Right atrium auricular region (tissue), 2 donors: ENCODE results near the gene SPOCK1. TPM values are rescaled to one million over a fixed set of nuclear protein-coding genes. Genes with fewer than 3 reads are reported as not detected.

Experiments
- DNase-seq: peaks from one replicate; pipeline ENCODE4 v3.0.0-alpha.2; 2019; ENCODE audit warnings: low spot score
- H3K27ac ChIP-seq, 2 donors: fragments of 200-600 bp; sonication (generic); 1 replicate in 1 of 2; 2 replicates in 1 of 2; pipeline ENCODE4 v1.5.1; 2016 to 2019
- H3K27me3 ChIP-seq, 2 donors: fragments of 200-600 bp; sonication (generic); one replicate each; pipeline versions ENCODE4 v1.5.1 to v1.6.0; 2017 to 2019
- H3K36me3 ChIP-seq: fragments of 200-600 bp; sonication (generic); one replicate; pipeline ENCODE4 v1.5.1; 2016
- H3K4me1 ChIP-seq, 2 donors: fragments of 200-600 bp; sonication (generic); one replicate each; pipeline versions ENCODE4 v1.5.1 to v1.6.0; 2017 to 2019
- H3K4me3 ChIP-seq, 2 donors: fragments of 200-600 bp; sonication (generic); 1 replicate in 1 of 2; 2 replicates in 1 of 2; pipeline ENCODE4 v1.5.1; 2017 to 2019; ENCODE audit warnings: mild to moderate bottlenecking in 1 of 2, moderate library complexity in 1 of 2
- H3K9me3 ChIP-seq, 2 donors: fragments of 200-600 bp; sonication (generic); one replicate each; pipeline ENCODE4 v1.5.1; 2019
- CTCF ChIP-seq, 2 donors: fragments of 200-600 bp; sonication (generic); IDR thresholded peaks; one replicate each; pipeline ENCODE4 v1.5.1; 2019; ENCODE audit warnings: antibody characterized with exemption in 2 of 2
- total RNA-seq, 2 donors: library from RNA; depleted of rRNA; stranded (reverse); fragments of >200 nt; gene quantifications; one replicate each; pipeline ENCODE4 v1.1.0, GENCODE V29; 2016

The SPOCK1 gene
- total RNA-seq, 2 donors from 2014 or later = 59.8 to 84.5 TPM

GRCh38 chr5:137329586-137330296 is 169.4 kb downstream of the SPOCK1 start:
- Histone ChIP-seq H3K27ac (no peak overlapping the region), H3K4me1 (no peaks in the 10 kb centered on the region), H3K9me3 (no peaks in the 10 kb centered on the region), H3K4me3 (no peak overlapping the region), H3K36me3 (no peaks in the 10 kb centered on the region), H3K27me3 (no peaks in the 10 kb centered on the region)
- TF ChIP-seq CTCF (IDR thresholded peaks at IDR 0.05) = no peak
- DNase-seq = no peak

- no peak for DNase-seq
- Histone ChIP-seq H3K27ac (no peak overlapping the region), H3K27me3 (no peaks in the 10 kb centered on the region), H3K36me3 (no peaks in the 10 kb centered on the region), H3K4me3 (no peak overlapping the region), H3K4me1 (no peaks in the 10 kb centered on the region), H3K9me3 (no peaks in the 10 kb centered on the region)
- no peak for TF ChIP-seq CTCF (IDR thresholded peaks at IDR 0.05)
These were observed 170.1 kb downstream of the SPOCK1 start for GRCh38 chr5:137328991-137329390.

GRCh38 chr5:137328463-137328862 is 170.7 kb downstream of the SPOCK1 start:
- Histone ChIP-seq H3K4me1 (no peaks in the 10 kb centered on the region), H3K27me3 (no peaks in the 10 kb centered on the region), H3K9me3 (no peaks in the 10 kb centered on the region), H3K4me3 (no peak overlapping the region), H3K36me3 (no peaks in the 10 kb centered on the region), H3K27ac (no peak overlapping the region)
- no peak for TF ChIP-seq CTCF (IDR thresholded peaks at IDR 0.05)
- no peak for DNase-seq

- H3K4me1 ChIP-seq = no peaks in the 10 kb centered on the region
- no peak overlapping the region for H3K4me3 ChIP-seq
- H3K27me3 ChIP-seq = no peaks in the 10 kb centered on the region
- H3K27ac ChIP-seq = no peak overlapping the region
- TF ChIP-seq CTCF (IDR thresholded peaks at IDR 0.05) = no peak
- no peaks in the 10 kb centered on the region for H3K36me3 ChIP-seq
- H3K9me3 ChIP-seq = peaks cover 0 to 9% of the 10 kb centered on the region in 2 donors
- DNase-seq = no peak
These were observed 173.4 kb downstream of the SPOCK1 start for GRCh38 chr5:137325721-137326120.

- peak; percentile 70 for DNase-seq
- peak; percentile 71 to 89 for TF ChIP-seq CTCF (IDR thresholded peaks at IDR 0.05)
- no peaks in the 10 kb centered on the region for H3K36me3 ChIP-seq
- H3K4me1 ChIP-seq = peaks cover 0 to 18% of the 10 kb centered on the region in 2 donors
- H3K4me3 ChIP-seq = no peak overlapping the region
- no peaks in the 10 kb centered on the region for H3K27me3 ChIP-seq
- peaks cover 0 to 9% of the 10 kb centered on the region in 2 donors for H3K9me3 ChIP-seq
- no peak overlapping the region for H3K27ac ChIP-seq
These were observed 178.8 kb downstream of the SPOCK1 start for GRCh38 chr5:137320056-137321045.
